ENCODE results near the gene ASIC4.

DNA sequence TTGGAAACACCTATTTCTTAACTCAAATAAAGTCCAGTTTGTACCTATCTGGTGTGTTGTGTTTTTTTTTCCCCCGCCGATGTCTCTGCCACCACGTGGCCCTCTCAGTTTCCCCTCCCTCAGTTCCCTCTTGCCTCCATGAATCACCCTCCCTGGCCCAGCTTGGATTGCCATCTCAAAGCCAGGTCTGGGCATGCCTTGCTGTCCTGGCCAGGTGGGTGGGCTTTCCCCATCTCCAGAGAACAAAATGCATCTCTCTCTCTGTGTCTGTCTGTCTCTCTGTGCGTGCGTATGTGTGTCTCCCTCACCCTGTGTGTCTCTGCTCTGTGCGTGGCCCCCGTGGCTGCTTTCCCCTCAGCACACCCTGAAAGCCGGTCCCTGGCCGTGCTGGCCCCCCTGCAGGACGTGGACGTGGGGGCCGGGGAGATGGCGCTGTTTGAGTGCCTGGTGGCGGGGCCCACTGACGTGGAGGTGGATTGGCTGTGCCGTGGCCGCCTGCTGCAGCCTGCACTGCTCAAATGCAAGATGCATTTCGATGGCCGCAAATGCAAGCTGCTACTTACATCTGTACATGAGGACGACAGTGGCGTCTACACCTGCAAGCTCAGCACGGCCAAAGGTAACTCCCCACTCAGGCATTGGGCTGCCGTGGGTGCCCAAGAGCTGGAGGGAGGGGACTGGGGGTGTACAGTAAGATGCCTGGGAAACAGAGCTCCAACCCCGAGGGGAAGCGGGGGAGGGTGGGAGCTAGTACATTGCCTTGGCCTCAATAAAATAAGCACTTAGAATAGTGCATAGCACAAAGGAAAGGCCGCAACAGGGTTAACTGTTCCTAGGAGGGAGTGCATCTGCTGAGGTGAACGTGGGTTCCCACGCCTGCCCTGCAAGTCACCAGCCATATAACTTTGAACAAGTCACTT is 47.2 kb upstream of the ASIC4 start:
- no peak for TF ChIP-seq HDAC2 (CRISPR knock-in tag; IDR thresholded peaks at IDR 0.05)
- TF ChIP-seq ZNF558 (CRISPR knock-in tag; IDR thresholded peaks at IDR 0.05; ENCODE audit: borderline replicate concordance), result no peak
- no peak for TF ChIP-seq POLR2A (IDR thresholded peaks at IDR 0.05; ENCODE audit: insufficient read depth in 1 of 2, low read depth in 2 of 2, low read length in 2 of 2)
- no peak for TF ChIP-seq MED1 (CRISPR knock-in tag; IDR thresholded peaks at IDR 0.05)
- TF ChIP-seq SMARCE1 (IDR thresholded peaks at IDR 0.05; ENCODE audit: borderline replicate concordance), result no peak

Data from HepG2 (cell line).